HG02870 (cell line): ENCODE data around the gene C9.
"Not testable (repeated sequence)": the region's sequence is repeated elsewhere in the genome, so short reads cannot be mapped to it uniquely, and the experiment has no call there.

Experiments used
- ATAC-seq: cut with Tn5 transposase; IDR thresholded peaks from one replicate; pipeline ENCODE4 v1.9.1; 2021; ENCODE audit warnings: mild to moderate bottlenecking, moderate library complexity; ENCODE audit not compliant: unreplicated experiment

C9 gene

GRCh38 chr5:39364367-39364766 is at the start of gene C9:
Gene C9 (minus strand): TSS chr5:39364495. CDS start chr5:39364464, 31 bp downstream.
- no peak for ATAC-seq

- ATAC-seq: no peak
Observed at GRCh38 chr5:39413771-39414170, 49.5 kb upstream of the C9 start.

GRCh38 chr5:39412721-39413394 is 48.6 kb upstream of the C9 start:
- no peak for ATAC-seq

GRCh38 chr5:39411985-39412384 is 47.7 kb upstream of the C9 start:
- ATAC-seq: no peak

GRCh38 chr5:39411061-39411460 is 46.8 kb upstream of the C9 start:
- no peak for ATAC-seq

GRCh38 chr5:39409033-39409432 is 44.7 kb upstream of the C9 start:
- ATAC-seq: no peak

GRCh38 chr5:39405083-39405843 is 41.0 kb upstream of the C9 start:
- no peak for ATAC-seq

- not testable (repeated sequence) for ATAC-seq
Observed at GRCh38 chr5:39403761-39404160, 39.5 kb upstream of the C9 start.

- ATAC-seq: not testable (repeated sequence)
Observed at GRCh38 chr5:39402140-39402539, 37.8 kb upstream of the C9 start.

GRCh38 chr5:39400713-39401578 is 36.7 kb upstream of the C9 start:
- no peak for ATAC-seq

- ATAC-seq: no peak
Observed at GRCh38 chr5:39399135-39400036, 35.1 kb upstream of the C9 start.

GRCh38 chr5:39396843-39397242 is 32.5 kb upstream of the C9 start:
- ATAC-seq: no peak

- ATAC-seq: no peak
Observed at GRCh38 chr5:39395521-39395920, 31.2 kb upstream of the C9 start.

- ATAC-seq: no peak
Observed at GRCh38 chr5:39394946-39395345, 30.7 kb upstream of the C9 start.

GRCh38 chr5:39390945-39391344 is 26.6 kb upstream of the C9 start:
- ATAC-seq: no peak

GRCh38 chr5:39387293-39387692 is 23.0 kb upstream of the C9 start:
- no peak for ATAC-seq

GRCh38 chr5:39384271-39384670 is 20.0 kb upstream of the C9 start:
- no peak for ATAC-seq

GRCh38 chr5:39381376-39381775 is 17.1 kb upstream of the C9 start:
- no peak for ATAC-seq

GRCh38 chr5:39379693-39380092 is 15.4 kb upstream of the C9 start:
- ATAC-seq: no peak

- ATAC-seq: no peak
Observed at GRCh38 chr5:39377613-39378012, 13.3 kb upstream of the C9 start.
